Motor neuron (in vitro differentiated cells): Measurements from ENCODE around the gene BCAS3. TPM values are rescaled to one million over a fixed set of nuclear protein-coding genes. Genes with fewer than 3 reads are reported as not detected.

Experiments used
- ATAC-seq, 8 experiments: fragments of 200-7000 bp; cut with Tn5 transposase; replicated peaks in 6 of 8; 2 replicates each; pipeline ENCODE4 v1.8.0; 2021; ENCODE audit warnings: mild to moderate bottlenecking in 8 of 8, moderate library complexity in 8 of 8
- H3K27ac ChIP-seq, 2 donors: fragments of 250-450 bp; sonication (Bioruptor Pico); 2 replicates each; pipeline ENCODE4 v1.9.0; 2021; ENCODE audit warnings: antibody characterized with exemption in 2 of 2, mild to moderate bottlenecking in 2 of 2, moderate library complexity in 1 of 2
- H3K4me1 ChIP-seq, 2 donors: fragments of 250-450 bp; sonication (Bioruptor Pico); replicated peaks in 1 of 2; 2 replicates each; pipeline ENCODE4 v1.6.1; 2021; ENCODE audit warnings: antibody characterized with exemption in 2 of 2, mild to moderate bottlenecking in 2 of 2, moderate library complexity in 1 of 2
- H3K4me3 ChIP-seq, 5 donors: fragments of 250-450 bp; sonication (Bioruptor Pico); 2 replicates each; pipeline ENCODE4 v1.9.0; 2021; ENCODE audit warnings: antibody characterized with exemption in 5 of 5, mild to moderate bottlenecking in 5 of 5, moderate library complexity in 4 of 5
- WGBS, 10 experiments: fragments of 450-650 bp; shearing (Covaris generic); methylation state at CpG; one replicate each; pipeline ENCODE4 v1.0.0; 2022; 5-methylcytosine and 5-hydroxymethylcytosine counted together
- in situ Hi-C, 9 experiments: fragments of 400-800 bp; cut with MboI; loops; one replicate each; pipeline ENCODE4 v1.15.0; 2021; ENCODE audit warnings: low sequenced_read_pairs in 9 of 9, low pct_unique_long_range_greater_than_20kb in 2 of 9; ENCODE audit not compliant: unreplicated experiment in 9 of 9
- total RNA-seq, 8 experiments: library from RNA; unstranded; fragments of 300-600 nt; gene quantifications; 2 replicates each; pipeline versions ENCODE4 v1.2.3 to v1.2.4, GENCODE V29; 2022

BCAS3 gene
- total RNA-seq, 8 experiments from 2014 or later = 18.1 to 45.4 (median 26.8) TPM

GRCh38 chr17:61394630-61395408 lies 717.2 kb downstream of the BCAS3 start:
- H3K27ac ChIP-seq = no peak overlapping the region
- in situ Hi-C loops = loop anchor here in 6 of 9 experiments (10.0 to 25.0 kb wide), 5 partner anchors 383 to 683 kb away; no protein-coding TSS in a partner anchor
- H3K4me3 ChIP-seq = no peak overlapping the region

GRCh38 chr17:61395409-61395982 lies 717.8 kb downstream of the BCAS3 start:
- Histone ChIP-seq H3K4me1 (peaks cover 0 to 5% of the 10 kb centered on the region in 2 donors), H3K27ac (no peak overlapping the region), H3K4me3 (no peak overlapping the region)
- in situ Hi-C loops = loop anchor here in 6 of 9 experiments (10.0 to 25.0 kb wide), 5 partner anchors 383 to 683 kb away; no protein-coding TSS in a partner anchor
- WGBS, 10 experiments = 48 to 100% (median 100%) methylated on average over 1 to 5 of the region's 38 CpGs; no CpG with 5 or more reads in 5 of the 10 experiments
- ATAC-seq = no peak

More at GRCh38 chr17:61394630-61395408, 717.2 kb downstream of the BCAS3 start:
- 80 to 100% (median 87%) methylated on average over 2 to 7 of the region's 10 CpGs; no CpG with 5 or more reads in 4 of the 10 experiments for WGBS, 10 experiments
- peaks cover under 1 to 5% of the 10 kb centered on the region in 2 donors for H3K4me1 ChIP-seq
- no peak for ATAC-seq

- Histone ChIP-seq H3K4me3 (no peak overlapping the region), H3K27ac (no peak overlapping the region), H3K4me1 (peaks cover 0 to 5% of the 10 kb centered on the region in 2 donors)
- 0% methylated on average over 1 of the region's 63 CpGs; no CpG with 5 or more reads in 9 of the 10 experiments for WGBS, 10 experiments
- ATAC-seq = no peak
- in situ Hi-C loops = loop anchor here in 6 of 9 experiments (10.0 to 25.0 kb wide), 5 partner anchors 384 to 684 kb away; no protein-coding TSS in a partner anchor
Observed at GRCh38 chr17:61395983-61396585, 718.4 kb downstream of the BCAS3 start.

GRCh38 chr17:61396586-61397085 lies 719.0 kb downstream of the BCAS3 start:
- Histone ChIP-seq H3K27ac (no peak overlapping the region), H3K4me1 (peaks cover 0 to 5% of the 10 kb centered on the region in 2 donors), H3K4me3 (peak overlapping the region in 4 of 5 donors; percentile 13 to 40 (median 32))
- ATAC-seq = peak in 2 of 8 experiments; percentile 0
- in situ Hi-C loops = loop anchor here in 6 of 9 experiments (10.0 to 25.0 kb wide), 5 partner anchors 384 to 684 kb away; no protein-coding TSS in a partner anchor
- 0% methylated on average over 1 of the region's 46 CpGs; no CpG with 5 or more reads in 9 of the 10 experiments for WGBS, 10 experiments

- Histone ChIP-seq H3K4me1 (peaks cover 0 to 5% of the 10 kb centered on the region in 2 donors), H3K27ac (no peak overlapping the region), H3K4me3 (peak overlapping the region; percentile 13 to 40 (median 29))
- in situ Hi-C loops = loop anchor here in 6 of 9 experiments (10.0 to 25.0 kb wide), 5 partner anchors 385 to 685 kb away; no protein-coding TSS in a partner anchor
- peak in 5 of 8 experiments; percentile 47 to 67 (median 62) for ATAC-seq
- 0 to 3% methylated on average over 2 to 7 of the region's 67 CpGs; no CpG with 5 or more reads in 8 of the 10 experiments for WGBS, 10 experiments
Observed at GRCh38 chr17:61397086-61397842, 719.6 kb downstream of the BCAS3 start.

- peak overlapping the region in 4 of 5 donors; percentile 19 to 46 (median 40) for H3K4me3 ChIP-seq
- no peak overlapping the region for H3K27ac ChIP-seq
- H3K4me1 ChIP-seq = peaks cover 2 to 5% of the 10 kb centered on the region in 2 donors
- in situ Hi-C loops = loop anchor here in 6 of 9 experiments (10.0 to 25.0 kb wide), 5 partner anchors 386 to 686 kb away; no protein-coding TSS in a partner anchor
- ATAC-seq = no peak
- WGBS, 10 experiments = 0 to 5% (median 0%) methylated on average over 1 to 18 of the region's 34 CpGs; no CpG with 5 or more reads in 7 of the 10 experiments
Observed at GRCh38 chr17:61398721-61399130, 721.1 kb downstream of the BCAS3 start.

- Histone ChIP-seq H3K4me3 (peak within 1 kb of the TSS; percentile 18 to 46 (median 40)), H3K27ac (no peak within 1 kb of the TSS), H3K4me1 (peaks cover 2 to 7% of the 10 kb centered on the region in 2 donors)
- 0 to 3% (median 0%) methylated on average over 4 to 8 of the region's 98 CpGs; no CpG with 5 or more reads in 7 of the 10 experiments for WGBS, 10 experiments
- ATAC-seq = peak; percentile 48 to 67 (median 62)
- in situ Hi-C loops = loop anchor here in 7 of 9 experiments (10.0 to 25.0 kb wide), 6 partner anchors 387 to 687 kb away; no protein-coding TSS in a partner anchor
Observed at GRCh38 chr17:61399131-61400065, 721.7 kb downstream of the BCAS3 start, which contains the start of gene TBX2. Gene TBX2, plus strand, starts transcription at chr17:61399843. Its CDS starts 334 bp downstream, at chr17:61400177.

GRCh38 chr17:61400066-61400716 lies 722.5 kb downstream of the BCAS3 start:
- ATAC-seq = peak; percentile 8 to 44 (median 22)
- H3K4me3 ChIP-seq = peak overlapping the region; percentile 18 to 46 (median 40)
- no peak overlapping the region for H3K27ac ChIP-seq
- in situ Hi-C loops = loop anchor here in 3 of 9 experiments (25.0 kb wide), 1 partner anchor 437 kb away; no protein-coding TSS in a partner anchor
- peaks cover 5 to 7% of the 10 kb centered on the region in 2 donors for H3K4me1 ChIP-seq
- 0% methylated on average over 4 to 5 of the region's 90 CpGs; no CpG with 5 or more reads in 8 of the 10 experiments for WGBS, 10 experiments

- Histone ChIP-seq H3K4me3 (peak overlapping the region in 3 of 5 donors; percentile 40 to 46 (median 41)), H3K27ac (no peak overlapping the region), H3K4me1 (peaks cover 5 to 7% of the 10 kb centered on the region in 2 donors)
- in situ Hi-C loops = loop anchor here in 3 of 9 experiments (25.0 kb wide), 1 partner anchor 436 kb away; no protein-coding TSS in a partner anchor
- WGBS, 10 experiments = 0 to 35% (median 17%) methylated on average over 4 to 14 of the region's 45 CpGs; no CpG with 5 or more reads in 4 of the 10 experiments
- peak in 2 of 8 experiments; percentile 9 to 22 for ATAC-seq
Observed at GRCh38 chr17:61400717-61401388, 723.2 kb downstream of the BCAS3 start.
